ENCODE data around the gene KMT2A.

Gene KMT2A

GRCh38 chr11:118485273-118485672 lies 49.0 kb downstream of the KMT2A start:
- TF ChIP-seq CTCF (conservative IDR thresholded peaks at IDR 0.05; ENCODE audit: control insufficient read depth, insufficient read depth, low read depth, low read length), result peak; percentile 25
- no peak overlapping the region for H3K4me3 ChIP-seq (ENCODE audit: control insufficient read depth, low read depth, low read length)
- DNase-seq (ENCODE audit: low read depth), result no peak

- H3K4me3 ChIP-seq (ENCODE audit: control insufficient read depth, low read depth, low read length), result no peak overlapping the region
- DNase-seq (ENCODE audit: low read depth), result peak; percentile 82
- peak; percentile 87 for TF ChIP-seq CTCF (conservative IDR thresholded peaks at IDR 0.05; ENCODE audit: control insufficient read depth, insufficient read depth, low read depth, low read length)
Observed at GRCh38 chr11:118488480-118489109, 52.3 kb downstream of the KMT2A start.

- no peak overlapping the region for H3K4me3 ChIP-seq (ENCODE audit: control insufficient read depth, low read depth, low read length)
- no peak for TF ChIP-seq CTCF (conservative IDR thresholded peaks at IDR 0.05; ENCODE audit: control insufficient read depth, insufficient read depth, low read depth, low read length)
- DNase-seq (ENCODE audit: low read depth), result no peak
Observed at GRCh38 chr11:118491041-118491440, 54.7 kb downstream of the KMT2A start.

- peak; percentile 62 for DNase-seq (ENCODE audit: low read depth)
- H3K4me3 ChIP-seq (ENCODE audit: control insufficient read depth, low read depth, low read length), result no peak overlapping the region
- TF ChIP-seq CTCF (conservative IDR thresholded peaks at IDR 0.05; ENCODE audit: control insufficient read depth, insufficient read depth, low read depth, low read length), result no peak
Observed at GRCh38 chr11:118497831-118498230, 61.5 kb downstream of the KMT2A start.

- no peak overlapping the region for H3K4me3 ChIP-seq (ENCODE audit: control insufficient read depth, low read depth, low read length)
- TF ChIP-seq CTCF (conservative IDR thresholded peaks at IDR 0.05; ENCODE audit: control insufficient read depth, insufficient read depth, low read depth, low read length), result no peak
- DNase-seq (ENCODE audit: low read depth), result no peak
Observed at GRCh38 chr11:118503216-118503615, 66.9 kb downstream of the KMT2A start.

GRCh38 chr11:118511601-118512000 lies 75.3 kb downstream of the KMT2A start:
- no peak overlapping the region for H3K4me3 ChIP-seq (ENCODE audit: control insufficient read depth, low read depth, low read length)
- TF ChIP-seq CTCF (conservative IDR thresholded peaks at IDR 0.05; ENCODE audit: control insufficient read depth, insufficient read depth, low read depth, low read length), result no peak
- no peak for DNase-seq (ENCODE audit: low read depth)

GRCh38 chr11:118514103-118514502 lies 77.8 kb downstream of the KMT2A start:
- TF ChIP-seq CTCF (conservative IDR thresholded peaks at IDR 0.05; ENCODE audit: control insufficient read depth, insufficient read depth, low read depth, low read length), result no peak
- no peak overlapping the region for H3K4me3 ChIP-seq (ENCODE audit: control insufficient read depth, low read depth, low read length)
- no peak for DNase-seq (ENCODE audit: low read depth)
